GM18867 (cell line): Measurements from ENCODE around the gene ARFRP1.
"Not testable (repeated sequence)": the region's sequence is repeated elsewhere in the genome, so short reads cannot be mapped to it uniquely, and the experiment has no call there.

Experiments
- ATAC-seq: cut with Tn5 transposase; IDR thresholded peaks from one replicate; pipeline ENCODE4 v1.9.1; 2021; ENCODE audit warnings: mild to moderate bottlenecking, moderate library complexity; ENCODE audit not compliant: unreplicated experiment

ARFRP1 gene

GRCh38 chr20:63659370-63659769, 48.4 kb downstream of the ARFRP1 start:
- ATAC-seq = no peak

GRCh38 chr20:63658749-63659187, 49.0 kb downstream of the ARFRP1 start:
- peak; percentile 18 for ATAC-seq

GRCh38 chr20:63657937-63658748, 49.6 kb downstream of the ARFRP1 start, which contains the start of gene RTEL1:
TSS of gene RTEL1 (plus strand) at chr20:63658312. CDS start at chr20:63659403, 1,091 bp downstream.
- peak; percentile 85 for ATAC-seq

GRCh38 chr20:63657260-63657936, 50.4 kb downstream of the ARFRP1 start:
- ATAC-seq = no peak

GRCh38 chr20:63656451-63656850, 51.3 kb downstream of the ARFRP1 start:
- no peak for ATAC-seq

- ATAC-seq = no peak
Observed at GRCh38 chr20:63655249-63655648, 52.5 kb downstream of the ARFRP1 start.

GRCh38 chr20:63653974-63654668, 53.7 kb downstream of the ARFRP1 start:
- no peak for ATAC-seq

GRCh38 chr20:63653041-63653973, 54.5 kb downstream of the ARFRP1 start, which contains the start of gene STMN3:
TSS of gene STMN3 (minus strand) at chr20:63653424. CDS start at chr20:63653345, 79 bp downstream.
- no peak for ATAC-seq

GRCh38 chr20:63652192-63652980, 55.4 kb downstream of the ARFRP1 start:
- ATAC-seq = no peak

GRCh38 chr20:63651942-63652191, 55.9 kb downstream of the ARFRP1 start:
- ATAC-seq = no peak

GRCh38 chr20:63650486-63650885, 57.3 kb downstream of the ARFRP1 start:
- ATAC-seq = not testable (repeated sequence)

GRCh38 chr20:63648895-63649589, 58.7 kb downstream of the ARFRP1 start:
- ATAC-seq = no peak
